A549 (cell line): ENCODE measurements around the gene IL3RA.

Source experiments
- BHLHE40 ChIP-seq: IDR thresholded peaks from 2 replicates; pipeline ENCODE4 v1.6.1; 2012; ENCODE audit warnings: low read depth, low read length, inconsistent platforms
- CTCF ChIP-seq: fragments of >200 bp; sonication (Bioruptor Twin); formaldehyde crosslinking; IDR thresholded peaks from 3 replicates; pipeline ENCODE4 v1.5.1; 2016
- GATA3 ChIP-seq: IDR thresholded peaks from 2 replicates; pipeline ENCODE4 v1.6.1; 2012; ENCODE audit warnings: borderline replicate concordance
- MAX ChIP-seq: IDR thresholded peaks from 2 replicates; pipeline ENCODE4 v1.6.1; 2012
- POLR2A ChIP-seq: IDR thresholded peaks from 2 replicates; pipeline ENCODE4 v1.6.1; 2012; ENCODE audit warnings: mild to moderate bottlenecking, low read length
- RFX5 ChIP-seq: fragments of 450-650 bp; IDR thresholded peaks from 2 replicates; pipeline ENCODE4 v1.7.1; 2014; ENCODE audit warnings: antibody characterized with exemption, mild to moderate bottlenecking, moderate library complexity
- SMC3 ChIP-seq: fragments of >200 bp; sonication (Bioruptor Twin); formaldehyde crosslinking; IDR thresholded peaks from 3 replicates; pipeline ENCODE4 v1.6.1; 2018; ENCODE audit warnings: inconsistent platforms

GRCh38 chrX:1336331-1336943 is at the start of gene IL3RA:
- TF ChIP-seq POLR2A, result no peak
- TF ChIP-seq CTCF, result no peak
- no peak for TF ChIP-seq SMC3
- TF ChIP-seq BHLHE40, result no peak
- no peak for TF ChIP-seq RFX5
- TF ChIP-seq MAX, result no peak
- TF ChIP-seq GATA3, result no peak
